ENCODE measurements around the gene FAR2.
A peak's percentile ranks its signal among the peaks of the same experiment; 100 is the strongest.
"Not testable (repeated sequence)": the region's sequence is repeated elsewhere in the genome, so short reads cannot be mapped to it uniquely, and the experiment has no call there.

Gene FAR2

DNA sequence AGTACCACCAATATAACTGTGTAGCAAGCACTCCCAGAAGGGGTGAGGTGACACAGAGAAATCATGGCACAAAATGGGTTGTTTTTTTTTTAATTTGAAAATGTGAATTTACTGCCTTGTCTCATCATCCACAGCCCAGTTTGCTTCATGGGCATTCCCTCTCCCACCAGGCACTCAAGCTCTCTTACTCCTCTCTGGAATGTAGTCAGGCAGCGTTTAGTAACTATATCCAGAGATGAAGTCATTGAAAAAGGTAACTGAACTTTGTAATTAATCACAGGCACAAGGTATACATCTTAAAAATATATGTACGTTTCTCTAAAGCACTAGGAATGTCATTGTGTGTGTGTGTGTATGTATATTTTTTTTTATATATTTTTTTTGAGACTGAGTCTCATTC, 91.4 kb downstream of the FAR2 start:
- DNase-seq: no peak

DNA sequence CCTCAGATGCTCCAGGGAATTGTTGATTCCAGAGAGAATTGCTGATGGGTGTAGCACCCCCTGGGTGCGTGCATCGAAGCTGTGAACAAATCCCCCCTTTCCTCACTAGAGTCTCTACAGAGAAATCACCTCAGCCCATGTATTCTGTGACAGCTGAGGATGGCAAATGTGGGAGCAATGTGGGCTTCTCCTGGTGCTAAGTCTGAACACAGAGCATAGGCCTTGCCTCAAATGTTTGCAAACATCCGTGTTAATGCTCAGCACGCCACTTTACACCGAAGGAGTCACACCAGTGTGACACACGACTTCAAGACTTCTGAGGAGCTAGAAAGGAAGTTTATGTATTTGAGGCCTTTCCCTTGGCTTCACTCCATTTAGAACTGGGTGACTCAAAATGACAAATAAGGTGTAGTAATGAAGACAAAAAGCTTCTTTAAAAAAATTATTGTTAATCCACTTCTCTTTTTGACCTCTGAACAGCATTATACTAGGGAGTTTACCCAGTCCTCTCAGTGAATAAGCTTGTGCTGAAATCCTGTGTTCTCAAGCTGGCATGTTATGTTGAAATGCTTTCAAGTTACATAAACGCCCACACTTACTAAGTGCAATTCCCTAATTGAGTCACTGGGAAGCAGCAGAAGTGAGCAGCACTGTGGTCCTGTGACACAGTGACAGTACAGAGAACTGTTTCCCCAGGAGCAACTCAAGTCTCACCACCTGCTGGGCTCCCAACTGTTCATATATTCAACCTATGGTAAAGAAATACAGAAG, 92.9 kb downstream of the FAR2 start:
- peak; percentile 50 for DNase-seq

DNA sequence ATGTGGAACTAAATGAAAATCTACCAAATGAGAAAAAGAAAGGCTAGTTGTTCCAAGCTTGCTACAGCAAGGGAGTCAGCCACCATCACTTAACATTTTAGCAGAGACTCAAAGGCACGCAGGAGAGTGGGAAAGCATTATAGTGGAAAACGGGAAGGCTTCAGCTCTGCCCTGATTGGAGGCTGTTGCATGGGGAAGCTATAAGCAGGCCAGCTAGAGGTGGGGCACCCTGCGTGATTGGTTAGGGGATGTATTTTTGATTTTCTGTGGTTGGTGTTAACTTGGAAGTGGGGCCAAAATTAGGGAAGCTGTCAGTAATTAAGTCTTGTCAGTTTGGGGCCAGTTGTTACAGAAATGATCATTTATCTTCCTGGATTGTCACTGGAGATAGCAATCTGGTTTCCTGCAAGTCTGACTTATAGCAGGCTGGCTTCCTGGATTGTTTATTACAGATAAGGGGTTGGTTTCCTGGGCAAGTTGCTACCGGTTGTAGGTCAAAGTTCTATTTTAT, 93.9 kb downstream of the FAR2 start:
- no peak for DNase-seq

DNA sequence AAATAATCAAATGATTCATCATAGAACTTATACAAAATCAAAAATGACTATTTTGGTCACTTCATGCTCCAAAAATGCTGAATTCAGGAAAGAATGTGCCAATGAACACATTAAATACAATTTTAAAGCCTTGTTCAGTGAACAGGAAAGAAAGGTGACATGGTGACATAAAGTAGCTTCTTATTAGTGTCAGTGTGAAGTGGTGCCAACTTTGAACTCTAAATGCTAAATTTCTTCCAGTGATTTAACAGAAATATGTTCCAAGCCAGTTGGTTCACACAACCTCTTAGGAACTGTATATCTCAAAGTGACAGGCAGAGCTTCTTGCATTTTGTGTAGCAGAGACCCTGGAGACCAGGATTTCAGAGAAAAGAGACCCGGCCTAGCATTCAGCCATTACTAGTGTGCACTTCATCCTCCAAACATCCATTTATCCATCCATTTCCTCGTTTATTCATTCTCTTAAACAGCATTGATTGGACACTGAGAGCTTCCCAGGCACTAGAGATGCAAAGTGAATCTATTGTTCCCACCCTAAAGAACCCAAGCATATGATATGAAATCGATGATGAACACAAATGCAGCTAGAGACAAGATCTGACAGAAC, 95.2 kb downstream of the FAR2 start:
- DNase-seq: no peak

DNA sequence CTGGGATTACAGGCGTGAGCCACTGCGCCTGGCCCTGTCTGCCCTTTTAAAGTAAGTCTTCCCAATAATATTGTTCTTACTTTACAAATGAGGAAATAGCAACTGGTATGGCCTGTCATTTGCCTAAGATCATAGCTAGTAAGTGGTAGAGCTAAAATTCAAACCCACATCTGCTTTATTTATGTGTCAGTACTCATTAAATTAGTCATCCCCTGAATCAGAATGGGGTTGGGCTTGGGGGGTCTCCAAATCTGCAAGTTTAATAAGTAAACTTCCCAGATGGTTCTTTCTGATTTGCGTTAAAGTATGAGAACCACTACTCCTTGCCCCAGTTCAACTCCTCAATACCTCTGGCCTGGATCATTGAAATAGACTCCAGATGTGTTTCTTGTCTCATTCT, 96.2 kb downstream of the FAR2 start:
- DNase-seq: no peak

DNA sequence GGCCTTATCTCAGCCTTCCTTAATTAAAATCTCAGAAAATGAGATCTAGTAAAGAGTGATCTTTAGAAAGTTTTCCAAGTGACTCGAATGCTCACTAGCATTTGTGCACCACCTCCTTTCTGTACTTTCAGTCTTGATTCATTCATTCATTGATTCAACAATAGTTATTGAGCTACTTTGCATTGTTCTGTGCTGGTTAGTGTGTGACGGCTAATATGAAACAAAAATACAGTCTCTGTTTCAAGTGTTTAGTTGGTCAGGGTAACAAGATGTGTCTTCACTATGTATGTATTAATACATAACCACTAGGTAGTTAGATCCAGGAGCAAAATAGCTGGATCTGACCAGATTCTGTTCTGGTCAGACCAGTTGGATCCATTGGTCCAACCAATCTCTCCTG, 100.9 kb downstream of the FAR2 start:
- DNase-seq: no peak

DNA sequence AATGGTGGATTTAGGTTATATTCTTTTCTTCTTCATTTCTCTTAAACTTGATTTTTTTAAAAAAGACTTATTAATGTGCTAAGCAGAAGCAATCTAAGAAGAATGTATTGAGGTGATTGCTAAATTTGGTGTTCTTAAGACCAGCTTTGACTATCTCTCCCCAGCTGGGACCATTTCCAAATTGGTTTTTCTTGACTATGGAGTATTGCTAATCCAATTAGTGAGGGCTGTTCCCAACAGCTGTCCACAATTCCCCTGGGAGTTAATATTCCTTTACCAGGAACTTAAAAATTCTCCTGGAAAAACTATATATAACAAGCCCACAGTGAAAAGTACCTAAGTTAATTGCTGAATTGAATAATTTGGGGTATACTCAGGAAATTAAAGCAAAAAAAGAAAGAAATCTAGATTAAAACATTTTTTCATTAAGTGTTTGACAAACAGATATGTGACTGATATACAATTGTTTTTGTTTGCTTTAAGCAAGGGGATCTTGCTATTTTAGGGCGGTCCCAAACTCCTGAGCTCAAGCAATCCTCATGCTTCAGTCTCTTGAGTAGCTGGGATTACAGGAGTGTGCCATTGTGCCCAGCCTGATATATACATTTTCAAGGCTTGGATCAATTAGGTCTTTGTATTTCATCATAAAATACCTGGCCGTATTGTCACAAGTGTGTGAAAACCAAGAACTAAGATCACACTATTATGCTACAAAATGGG, 105.0 kb downstream of the FAR2 start:
- DNase-seq: peak; percentile 72

DNA sequence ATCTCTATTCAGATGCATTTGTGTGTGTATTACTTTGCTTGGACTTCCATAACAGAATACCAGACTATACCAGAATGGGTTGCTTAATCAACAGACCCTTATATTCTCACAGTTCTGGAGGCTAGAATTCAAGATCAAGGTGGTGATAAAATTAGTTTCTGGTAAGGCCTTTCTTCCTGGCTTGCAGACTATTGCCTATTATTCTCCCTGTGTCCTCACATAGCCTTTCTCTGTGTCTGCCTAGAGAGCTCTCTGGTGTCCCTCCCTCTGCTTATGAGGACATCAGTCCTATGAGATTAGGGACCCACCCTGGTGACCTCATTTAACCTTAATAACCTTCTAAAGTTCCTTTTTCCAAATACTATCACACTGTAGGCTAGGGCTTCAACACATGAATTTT, 106.0 kb downstream of the FAR2 start:
- DNase-seq: no peak

DNA sequence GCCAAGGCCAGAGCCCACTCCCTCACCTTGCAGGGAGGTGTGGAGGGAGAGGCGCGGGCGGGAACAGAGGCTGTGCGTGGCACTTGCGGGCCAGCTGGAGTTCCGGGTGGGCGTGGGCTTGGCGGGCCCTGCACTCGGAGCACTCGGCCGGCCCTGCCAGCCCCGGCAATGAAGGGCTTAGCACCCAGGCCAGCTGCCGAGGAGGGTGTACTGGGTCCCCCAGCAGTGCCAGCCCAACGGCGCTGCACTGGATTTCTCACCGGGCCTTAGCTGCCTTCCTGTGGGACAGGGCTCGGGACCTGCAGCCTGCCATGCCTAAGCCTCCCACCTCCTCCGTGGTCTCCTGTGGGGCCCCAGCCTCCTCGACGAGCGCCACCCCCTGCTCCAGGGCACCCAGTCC, 107.5 kb downstream of the FAR2 start:
- DNase-seq: no peak

DNA sequence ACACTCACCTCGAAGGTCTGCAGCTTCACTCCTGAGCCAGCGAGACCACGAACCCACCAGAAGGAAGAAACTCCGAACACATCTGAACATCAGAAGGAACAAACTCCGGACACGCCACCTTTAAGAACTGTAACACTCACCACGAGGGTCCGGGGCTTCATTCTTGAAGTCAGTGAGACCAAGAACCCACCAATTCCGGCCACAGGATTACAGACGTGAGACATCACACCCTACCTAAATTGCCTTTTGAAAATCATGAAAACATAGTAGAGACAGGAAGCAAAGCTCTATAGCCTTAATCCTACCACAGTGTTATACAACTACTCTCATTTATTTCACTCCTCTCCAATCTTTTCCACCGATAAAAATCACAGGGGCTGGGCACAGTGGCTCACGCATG, 108.6 kb downstream of the FAR2 start:
- DNase-seq: not testable (repeated sequence)

DNA sequence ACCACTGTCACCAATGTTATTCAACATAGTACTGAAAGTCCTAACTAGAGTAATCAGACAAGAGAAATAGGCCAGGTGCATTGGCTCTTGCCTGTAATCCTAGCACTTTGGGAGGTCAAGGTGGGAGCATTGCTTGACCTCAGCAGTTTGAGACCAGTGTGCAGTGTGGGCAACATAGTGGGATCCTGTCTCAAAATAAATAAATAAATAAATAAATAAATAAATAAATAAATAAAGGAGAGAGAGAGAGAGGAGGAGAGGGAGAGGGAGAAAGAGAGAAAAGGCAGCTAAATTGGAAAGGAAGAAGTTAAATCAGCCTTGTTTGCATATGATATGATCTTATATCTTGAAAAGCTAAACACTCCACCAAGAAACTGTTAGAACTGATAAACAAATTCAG, 115.3 kb downstream of the FAR2 start:
- DNase-seq: no peak

DNA sequence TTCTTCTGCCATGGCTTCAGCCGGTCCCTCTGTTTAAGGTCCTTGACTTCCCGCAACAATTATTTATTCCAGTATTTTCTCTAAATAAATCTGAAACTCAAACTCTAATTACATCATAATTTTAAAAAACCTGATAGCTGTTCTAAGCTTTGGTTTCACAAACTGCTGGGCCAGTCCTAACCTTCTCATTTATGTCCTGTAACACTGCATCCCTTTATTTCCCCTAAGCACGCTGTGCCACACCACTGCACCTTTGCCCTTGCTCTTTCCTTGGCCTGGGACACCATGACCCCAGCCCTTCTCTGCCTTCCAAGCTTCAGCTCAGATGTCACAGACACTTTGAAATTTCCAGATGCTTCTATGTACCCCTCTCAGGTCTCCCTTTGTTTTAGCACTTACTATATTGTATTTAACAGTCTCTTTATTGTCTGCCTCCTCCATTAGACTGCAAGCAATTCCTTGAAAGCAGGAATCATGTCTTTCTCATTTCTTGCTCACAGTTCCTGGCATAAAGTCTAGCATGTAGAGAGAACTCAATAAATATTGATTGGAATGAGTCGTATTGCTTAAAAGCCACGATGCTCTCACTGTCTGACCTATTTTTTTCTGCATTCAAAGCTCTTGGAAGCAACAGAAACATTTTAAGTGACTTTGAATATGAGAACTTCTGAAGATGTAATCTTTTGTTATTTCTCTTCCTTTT, 120.8 kb downstream of the FAR2 start:
- no peak for DNase-seq

DNA sequence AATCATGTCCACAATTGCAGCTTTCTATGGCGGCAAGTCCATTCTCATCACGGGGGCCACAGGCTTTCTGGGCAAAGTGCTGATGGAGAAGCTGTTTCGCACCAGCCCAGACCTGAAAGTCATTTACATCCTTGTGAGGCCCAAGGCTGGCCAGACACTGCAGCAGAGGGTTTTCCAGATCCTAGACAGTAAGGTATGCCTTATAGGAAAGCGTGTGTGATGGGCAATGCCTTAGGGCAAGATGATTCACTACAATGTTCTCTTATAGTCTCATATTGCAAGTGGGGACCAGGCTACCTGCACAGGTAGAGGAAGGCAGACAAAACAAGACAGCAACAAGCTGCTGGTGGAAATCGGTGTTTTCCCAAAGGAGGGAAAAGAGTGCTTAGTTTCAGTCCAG, 121.4 kb downstream of the FAR2 start:
- no peak for DNase-seq

DNA sequence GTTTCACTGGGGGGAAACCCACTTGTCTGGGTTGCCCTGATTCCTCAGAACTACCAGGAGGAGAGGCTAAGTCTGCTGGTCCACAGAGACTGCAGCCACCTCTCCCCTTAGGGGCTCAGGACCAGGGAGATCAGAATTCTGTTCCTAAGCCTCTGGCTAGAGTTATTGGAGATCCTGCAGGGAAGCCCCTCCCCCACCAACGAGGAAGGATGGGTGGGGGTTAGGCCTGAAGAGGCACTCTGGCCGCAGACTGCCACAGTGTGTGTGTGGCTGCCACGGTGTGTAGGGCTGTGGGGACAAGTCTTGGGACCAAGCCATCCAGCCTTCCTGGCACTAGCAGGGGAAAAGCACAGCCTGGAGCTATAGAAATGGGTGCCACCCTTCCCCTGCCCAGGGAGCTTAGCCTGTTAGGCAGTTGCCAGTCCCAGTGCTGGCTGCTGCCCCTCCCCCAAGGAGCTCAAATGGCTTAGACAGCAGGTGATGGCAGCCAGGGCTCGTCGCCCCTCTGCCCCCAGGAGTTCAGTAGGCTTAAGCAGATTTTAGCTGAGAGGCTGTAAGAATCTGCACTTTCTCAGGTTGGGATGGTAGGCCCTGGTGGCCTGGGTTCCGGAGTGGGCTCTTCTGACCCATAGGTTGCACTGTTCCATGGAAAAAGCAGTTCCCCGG, 124.2 kb downstream of the FAR2 start:
- no peak for DNase-seq

DNA sequence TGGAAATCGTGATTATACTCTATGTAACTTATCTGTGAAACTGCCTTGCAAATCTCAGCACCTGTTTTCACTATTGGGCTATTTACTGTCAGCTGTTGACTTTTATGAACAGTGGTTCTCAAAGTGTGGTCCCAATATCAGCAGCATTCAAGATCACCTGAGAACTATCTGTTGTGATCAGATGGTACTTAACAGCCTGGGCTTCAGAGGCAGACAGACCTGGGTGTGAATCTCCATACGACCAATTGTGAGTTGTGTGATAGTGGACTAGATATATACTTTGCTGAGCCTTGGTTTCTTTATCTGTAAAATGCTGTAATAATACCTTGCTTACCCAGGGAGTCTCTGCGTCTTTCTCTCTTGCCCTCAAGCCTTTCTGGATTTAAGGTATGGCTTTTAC, 126.8 kb downstream of the FAR2 start:
- DNase-seq: no peak

DNA sequence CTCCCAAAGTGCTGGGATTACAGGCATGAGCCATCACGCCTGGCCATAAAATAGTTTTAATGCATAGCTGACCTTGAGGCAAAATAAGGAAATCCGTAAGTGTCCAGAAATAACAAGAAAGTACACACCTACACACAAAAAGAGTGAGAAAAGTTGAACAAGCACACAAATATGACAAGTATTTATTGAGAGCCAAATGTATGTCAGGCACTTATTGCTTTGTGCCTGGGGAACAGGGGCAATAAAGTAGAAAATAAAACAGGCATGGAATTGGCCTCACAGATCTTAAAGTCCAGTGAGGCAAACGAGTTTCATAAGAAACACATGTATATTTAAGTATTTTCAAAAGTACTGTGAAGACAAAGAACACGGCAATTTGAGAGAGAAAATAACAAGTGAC, 128.2 kb downstream of the FAR2 start:
- DNase-seq: no peak

DNA sequence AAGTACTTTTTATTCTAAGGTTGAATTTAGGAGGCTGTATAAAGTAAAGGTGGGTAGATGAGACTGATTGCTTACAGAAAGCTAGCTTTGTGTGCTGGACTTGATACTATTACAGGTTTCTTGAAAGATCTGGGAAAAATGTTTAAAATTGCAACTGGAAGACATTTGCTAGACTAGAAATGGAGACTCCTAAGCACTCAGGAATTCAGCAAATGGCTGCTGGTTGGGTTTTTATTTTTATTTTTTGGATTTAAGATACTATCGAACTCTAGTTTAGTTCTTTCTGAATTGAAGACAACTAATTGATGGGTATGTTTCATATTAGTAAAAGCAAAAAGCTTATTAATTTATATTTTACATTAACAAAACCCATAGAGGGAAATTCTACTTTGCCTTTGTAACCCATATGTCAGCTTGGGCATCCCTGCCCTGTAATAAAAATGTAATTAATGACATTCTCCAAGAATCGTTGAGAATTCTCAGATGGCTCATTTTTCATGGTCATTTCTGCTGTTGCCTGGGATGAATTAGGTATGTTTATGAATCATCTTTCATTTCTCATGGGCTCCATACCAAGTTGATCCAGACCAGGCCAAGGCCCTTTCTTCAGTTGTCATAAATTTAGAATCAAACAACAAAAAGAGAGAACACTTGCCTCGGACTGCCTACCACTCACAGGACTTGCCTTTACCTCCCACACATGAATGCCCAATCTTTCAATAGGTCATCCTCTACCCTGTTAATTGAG, 129.8 kb downstream of the FAR2 start:
- DNase-seq: no peak

DNA sequence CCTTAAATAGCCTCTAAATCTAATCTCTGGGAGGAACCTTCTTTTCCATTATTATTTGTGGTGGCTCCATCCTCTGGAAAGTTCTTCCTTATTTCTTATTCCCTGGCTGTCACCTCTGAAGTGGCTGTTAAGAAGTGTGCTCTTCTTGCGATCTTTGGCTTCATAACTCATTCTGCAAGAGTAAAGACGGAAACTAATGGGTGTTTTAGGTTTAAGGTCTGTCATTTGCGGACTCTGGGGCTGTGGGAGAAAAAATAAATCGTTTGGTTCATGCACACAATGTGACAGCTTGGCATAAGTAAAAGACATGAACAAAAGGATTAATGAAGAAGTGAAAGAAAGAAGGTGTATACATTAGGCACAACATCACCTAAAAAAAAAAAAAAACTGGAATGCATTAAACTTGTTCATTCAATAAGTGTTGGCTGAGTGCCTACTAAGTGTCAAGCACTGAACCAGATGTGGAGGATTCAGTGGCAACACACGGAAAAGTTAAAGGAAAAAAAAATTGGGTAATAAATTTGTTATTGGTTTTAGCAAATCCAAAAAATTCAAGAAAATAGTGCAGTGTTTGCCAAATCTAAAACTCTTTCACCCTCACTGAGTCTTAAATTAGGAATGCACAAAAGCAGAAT, 132.4 kb downstream of the FAR2 start:
- DNase-seq: no peak

DNA sequence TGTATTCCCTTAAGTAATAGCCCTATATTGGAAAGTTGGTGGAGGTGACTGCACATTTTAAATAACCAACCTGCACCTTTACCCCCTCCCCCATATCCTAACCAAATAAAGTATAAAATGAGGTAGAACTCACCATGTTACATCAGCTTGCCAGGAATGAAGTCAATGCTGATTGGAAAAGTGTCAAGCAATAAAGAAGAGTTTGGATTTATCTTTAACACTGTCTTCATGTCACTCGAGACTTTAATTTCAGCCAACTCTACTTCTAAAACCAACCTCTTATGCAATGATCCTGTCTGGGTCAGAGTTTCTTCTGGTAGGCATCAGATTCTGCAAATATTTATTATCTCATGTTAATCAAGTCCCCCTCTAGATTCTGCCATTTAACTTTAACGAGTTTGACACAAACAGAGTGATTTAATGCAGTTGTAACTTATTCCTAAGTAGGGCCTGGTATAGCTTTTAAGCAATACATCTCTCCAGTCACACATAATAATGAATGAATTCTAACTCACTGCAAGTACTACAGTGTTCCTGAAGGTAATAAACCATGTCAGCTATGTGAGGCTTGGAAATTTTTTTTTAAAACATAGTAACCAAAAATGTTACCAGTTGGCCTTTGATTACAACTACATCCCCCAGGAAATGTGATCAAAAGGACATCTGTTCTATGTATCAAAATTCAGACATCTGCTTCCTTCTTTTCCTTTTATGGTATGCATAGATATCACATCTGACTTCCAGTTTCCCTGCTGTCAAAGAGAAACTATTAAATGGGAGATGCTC, 133.1 kb downstream of the FAR2 start:
- DNase-seq: peak; percentile 67

DNA sequence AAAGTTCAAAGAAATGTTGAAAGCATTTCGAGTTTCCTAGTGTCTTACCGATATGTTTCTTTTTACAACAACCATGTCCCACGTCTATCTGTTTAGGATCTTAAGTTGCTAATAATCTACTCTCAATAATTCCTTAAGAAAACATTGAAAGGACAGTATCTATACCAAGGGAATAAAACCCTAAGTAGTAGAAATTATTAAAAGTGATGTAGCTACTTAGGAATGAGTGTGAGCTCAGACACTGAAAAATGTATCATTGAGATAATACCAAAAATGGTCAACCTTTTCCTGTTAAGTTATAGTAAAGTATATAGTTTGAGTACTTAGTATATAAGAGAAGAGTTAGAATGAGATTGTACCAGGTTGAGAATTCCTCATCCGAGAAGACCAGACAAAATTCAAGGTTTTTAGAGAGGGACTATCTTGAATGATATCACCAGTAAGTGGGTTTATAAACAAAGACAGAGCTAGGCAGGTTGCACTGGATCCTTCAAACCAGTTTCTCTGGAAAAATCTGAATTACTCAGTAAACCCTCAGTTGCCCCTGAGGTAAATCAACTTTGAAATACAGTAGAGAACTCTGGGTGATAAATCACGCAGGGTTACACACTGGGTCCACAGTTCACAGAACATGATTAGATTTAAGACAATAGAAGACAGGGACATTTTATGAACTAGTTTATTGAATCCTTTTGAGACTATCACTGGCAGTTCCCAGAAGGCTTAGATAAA, 135.1 kb downstream of the FAR2 start:
- no peak for DNase-seq
